MCF 10A (cell line): Measurements from ENCODE around the gene LIPI. TPM values are rescaled to one million over a fixed set of nuclear protein-coding genes. Genes with fewer than 3 reads are reported as not detected.

Source experiments
- BruUV-seq: library from RNA; stranded (reverse); fragments of 400-500 nt; replicated peaks from 2 replicates; lab custom pipeline; 2021; lab: Mats Ljungman, UMichigan
- CTCF ChIA-PET: fragments of 300-600 bp; sonication (Branson Sonifier 250); formaldehyde crosslinking; extraction: SDS; loops from one replicate; lab custom pipeline; 2021; ENCODE audit warnings: antibody characterized with exemption, inconsistent platforms; lab: Yijun Ruan, JAX
- POLR2A ChIA-PET: fragments of 300-600, 350-650 bp; sonication (Branson Sonifier 250); formaldehyde crosslinking; extraction: SDS; loops from one replicate; lab custom pipeline; 2020; ENCODE audit warnings: antibody characterized with exemption, inconsistent platforms; lab: Yijun Ruan, JAX
- DNase-seq: peaks from one replicate; pipeline ENCODE4 v3.0.0-alpha.2; 2018; ENCODE audit not compliant: unreplicated experiment
- H3K27ac Mint-ChIP-seq: one replicate; pipeline ENCODE4 v1.8.0; 2022; ENCODE audit warnings: mild to moderate bottlenecking, low read depth, mixed read lengths; ENCODE audit not compliant: unreplicated experiment
- H3K27me3 Mint-ChIP-seq: one replicate; pipeline ENCODE4 v1.8.0; 2022; ENCODE audit warnings: mixed read lengths; ENCODE audit not compliant: insufficient read depth, unreplicated experiment
- H3K36me3 Mint-ChIP-seq: one replicate; pipeline ENCODE4 v1.8.0; 2022; ENCODE audit warnings: mild to moderate bottlenecking, moderate library complexity, mixed read lengths; ENCODE audit not compliant: insufficient read depth, unreplicated experiment
- H3K4me1 Mint-ChIP-seq: one replicate; pipeline ENCODE4 v1.8.0; 2022; ENCODE audit warnings: mixed read lengths; ENCODE audit not compliant: insufficient read depth, unreplicated experiment
- H3K4me3 Mint-ChIP-seq: one replicate; pipeline ENCODE4 v1.8.0; 2022; ENCODE audit warnings: mild to moderate bottlenecking, moderate library complexity, mixed read lengths; ENCODE audit not compliant: unreplicated experiment
- H3K9me3 Mint-ChIP-seq: one replicate; pipeline ENCODE4 v1.8.0; 2022; ENCODE audit warnings: mixed read lengths; ENCODE audit not compliant: unreplicated experiment
- intact Hi-C: fragments of 100-400 bp; cut with micrococcal nuclease; formaldehyde crosslinking; loops from 2 replicates; pipeline ENCODE4 v1.14.1; 2022
- total RNA-seq: library from RNA; stranded (reverse); gene quantifications from 2 replicates; pipeline ENCODE4 v1.2.3, GENCODE V29; 2022
- TF ChIP-seq, protein P1 (sequence below): fragments of 200-600 bp; IDR thresholded peaks from one replicate; pipeline ENCODE4 v1.8.0; 2022; ENCODE audit warnings: antibody characterized with exemption, mild to moderate bottlenecking; ENCODE audit not compliant: unreplicated experiment

The LIPI gene
- total RNA-seq, 1 experiment from 2014 or later: not detected

- intact Hi-C loops: no loop called here
- CTCF ChIA-PET: no interaction called here
- no TSS peak for BruUV-seq
- H3K4me1 Mint-ChIP-seq: no peaks in the 10 kb centered on the region
- no peaks in the 10 kb centered on the region for H3K36me3 Mint-ChIP-seq
- TF ChIP-seq, protein P1, sequence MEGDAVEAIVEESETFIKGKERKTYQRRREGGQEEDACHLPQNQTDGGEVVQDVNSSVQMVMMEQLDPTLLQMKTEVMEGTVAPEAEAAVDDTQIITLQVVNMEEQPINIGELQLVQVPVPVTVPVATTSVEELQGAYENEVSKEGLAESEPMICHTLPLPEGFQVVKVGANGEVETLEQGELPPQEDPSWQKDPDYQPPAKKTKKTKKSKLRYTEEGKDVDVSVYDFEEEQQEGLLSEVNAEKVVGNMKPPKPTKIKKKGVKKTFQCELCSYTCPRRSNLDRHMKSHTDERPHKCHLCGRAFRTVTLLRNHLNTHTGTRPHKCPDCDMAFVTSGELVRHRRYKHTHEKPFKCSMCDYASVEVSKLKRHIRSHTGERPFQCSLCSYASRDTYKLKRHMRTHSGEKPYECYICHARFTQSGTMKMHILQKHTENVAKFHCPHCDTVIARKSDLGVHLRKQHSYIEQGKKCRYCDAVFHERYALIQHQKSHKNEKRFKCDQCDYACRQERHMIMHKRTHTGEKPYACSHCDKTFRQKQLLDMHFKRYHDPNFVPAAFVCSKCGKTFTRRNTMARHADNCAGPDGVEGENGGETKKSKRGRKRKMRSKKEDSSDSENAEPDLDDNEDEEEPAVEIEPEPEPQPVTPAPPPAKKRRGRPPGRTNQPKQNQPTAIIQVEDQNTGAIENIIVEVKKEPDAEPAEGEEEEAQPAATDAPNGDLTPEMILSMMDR: no peak
- peaks cover 11% of the 10 kb centered on the region for H3K9me3 Mint-ChIP-seq
- DNase-seq: no peak
- no peak overlapping the region for H3K4me3 Mint-ChIP-seq
- POLR2A ChIA-PET: no interaction called here
- no peaks in the 10 kb centered on the region for H3K27me3 Mint-ChIP-seq
- no peak overlapping the region for H3K27ac Mint-ChIP-seq
Observed at GRCh38 chr21:14097881-14098499, 112.8 kb downstream of the LIPI start.

DNA sequence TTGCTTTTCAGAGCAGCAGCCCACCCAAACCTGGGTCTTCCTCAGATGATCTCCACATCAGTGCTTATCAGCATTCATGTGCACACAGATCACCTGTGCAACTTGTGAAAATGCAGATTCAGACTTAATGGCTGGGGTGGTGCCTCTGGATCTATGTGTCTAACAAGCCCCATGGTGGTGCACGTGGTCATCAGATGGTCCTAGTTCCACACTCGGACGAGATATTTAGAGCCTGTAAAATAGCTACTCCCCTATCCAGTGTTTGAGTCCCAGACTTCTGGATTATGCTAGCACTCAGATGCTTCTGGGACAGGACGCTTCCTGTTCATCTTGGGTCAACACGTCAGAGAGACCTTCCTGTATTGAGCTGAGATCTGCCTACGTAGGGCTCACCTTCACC lies 114.2 kb downstream of the LIPI start:
- TF ChIP-seq, protein P1: no peak
- BruUV-seq: no TSS peak
- CTCF ChIA-PET: no interaction called here
- Mint-ChIP-seq H3K4me3 (no peak overlapping the region), H3K27me3 (no peaks in the 10 kb centered on the region), H3K36me3 (no peaks in the 10 kb centered on the region), H3K9me3 (peaks cover 11% of the 10 kb centered on the region), H3K27ac (no peak overlapping the region), H3K4me1 (no peaks in the 10 kb centered on the region)
- intact Hi-C loops: no loop called here
- no peak for DNase-seq
- POLR2A ChIA-PET: no interaction called here

DNA sequence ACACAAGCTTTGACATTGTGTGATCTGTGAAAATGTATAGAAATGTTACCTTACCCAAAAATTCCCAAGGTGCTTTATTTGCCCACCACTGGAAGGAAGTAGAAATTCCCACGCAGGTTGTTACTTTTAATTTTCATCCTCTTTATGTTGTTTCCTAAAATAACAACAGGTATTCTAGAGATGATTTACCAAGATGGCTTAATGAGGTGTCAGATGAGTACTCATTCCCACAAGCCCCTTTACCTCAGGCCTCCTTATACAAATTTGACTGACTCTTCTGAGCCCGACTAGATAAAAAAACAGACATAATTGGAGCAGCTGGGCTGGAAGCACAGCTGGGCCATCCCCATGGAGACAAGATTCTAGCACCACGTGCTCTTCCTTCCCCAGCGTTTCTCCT lies 114.6 kb downstream of the LIPI start:
- no peak overlapping the region for H3K4me3 Mint-ChIP-seq
- H3K9me3 Mint-ChIP-seq: peaks cover 11% of the 10 kb centered on the region
- TF ChIP-seq, protein P1: no peak
- POLR2A ChIA-PET: no interaction called here
- intact Hi-C loops: no loop called here
- DNase-seq: no peak
- CTCF ChIA-PET: no interaction called here
- no peaks in the 10 kb centered on the region for H3K27me3 Mint-ChIP-seq
- no peaks in the 10 kb centered on the region for H3K36me3 Mint-ChIP-seq
- BruUV-seq: no TSS peak
- H3K27ac Mint-ChIP-seq: no peak overlapping the region
- no peaks in the 10 kb centered on the region for H3K4me1 Mint-ChIP-seq

GRCh38 chr21:14095056-14095455 lies 115.7 kb downstream of the LIPI start:
- TF ChIP-seq, protein P1: no peak
- CTCF ChIA-PET: no interaction called here
- intact Hi-C loops: no loop called here

More at GRCh38 chr21:14095056-14095455, 115.7 kb downstream of the LIPI start:
- Mint-ChIP-seq H3K27ac (no peak overlapping the region), H3K4me1 (no peaks in the 10 kb centered on the region), H3K36me3 (no peaks in the 10 kb centered on the region), H3K4me3 (no peak overlapping the region), H3K9me3 (peaks cover 11% of the 10 kb centered on the region), H3K27me3 (no peaks in the 10 kb centered on the region)
- DNase-seq: no peak
- POLR2A ChIA-PET: no interaction called here
- BruUV-seq: no TSS peak
